Measurements from ENCODE around the gene BRD8.

The BRD8 gene

GRCh38 chr5:138095100-138095907 lies 83.1 kb downstream of the BRD8 start:
- no peak for DNase-seq

- no peak for DNase-seq
Observed at GRCh38 chr5:138093036-138093435, 85.4 kb downstream of the BRD8 start.

- no peak for DNase-seq
Observed at GRCh38 chr5:138092301-138092700, 86.1 kb downstream of the BRD8 start.

- DNase-seq = no peak
Observed at GRCh38 chr5:138091685-138092084, 86.7 kb downstream of the BRD8 start.

All from stimulated activated CD4-positive, alpha-beta T cell treated with anti-CD3 and anti-CD28 coated beads, Interleukin-2, amount 100 ng/mL, for 48 hours (primary cell).